Adipocyte (in vitro differentiated cells): ENCODE data around the gene ALOX15B.

ENCODE experiments used
- DNase-seq: peaks from one replicate; pipeline ENCODE4 v3.0.0-alpha.2; 2015; ENCODE audit warnings: low read depth
- H3K27me3 ChIP-seq: replicated peaks from 2 replicates; pipeline ENCODE4 v1.7.0; 2013; ENCODE audit warnings: mild to moderate bottlenecking, low read length, moderate library complexity; ENCODE audit not compliant: control insufficient read depth, insufficient read depth
- H3K36me3 ChIP-seq: 2 replicates; pipeline ENCODE4 v1.7.0; 2013; ENCODE audit warnings: low read length, mild to moderate bottlenecking, moderate library complexity; ENCODE audit not compliant: control insufficient read depth, insufficient read depth, severe bottlenecking
- H3K4me1 ChIP-seq: 2 replicates; pipeline ENCODE4 v1.7.0; 2013; ENCODE audit warnings: mild to moderate bottlenecking, low read length, moderate library complexity; ENCODE audit not compliant: control insufficient read depth, insufficient read depth
- H3K4me3 ChIP-seq: 2 replicates; pipeline ENCODE4 v1.7.0; 2013; ENCODE audit warnings: mild to moderate bottlenecking, low read length, moderate library complexity
- H3K9ac ChIP-seq: 2 replicates; pipeline ENCODE4 v1.7.0; 2013; ENCODE audit warnings: mild to moderate bottlenecking, low read length, moderate library complexity
- H3K9me3 ChIP-seq: 2 replicates; pipeline ENCODE4 v1.7.0; 2013; ENCODE audit warnings: mild to moderate bottlenecking, low read length, moderate library complexity; ENCODE audit not compliant: control insufficient read depth

ALOX15B gene

DNA sequence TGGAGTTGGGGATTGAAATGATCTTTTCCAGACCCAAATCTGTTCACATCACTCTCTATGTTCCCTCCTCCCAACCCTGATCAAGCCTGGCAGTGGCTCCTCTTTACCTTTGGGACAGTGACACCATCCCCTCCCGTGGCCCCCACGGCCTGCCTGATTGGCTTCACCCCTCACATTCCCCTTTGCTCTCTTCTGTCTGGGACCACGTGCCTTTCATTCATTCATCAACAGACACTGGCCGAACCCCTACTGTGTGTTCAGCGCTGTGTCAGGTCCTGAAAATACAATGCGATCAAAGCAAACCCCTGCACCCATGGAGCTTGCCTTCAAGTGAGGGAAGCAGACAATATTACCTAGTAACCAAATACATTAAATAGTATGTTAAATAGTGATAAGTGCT lies 50.9 kb downstream of the ALOX15B start:
- H3K36me3 ChIP-seq: no peaks in the 10 kb centered on the region
- H3K27me3 ChIP-seq: peaks cover 67% of the 10 kb centered on the region
- H3K4me1 ChIP-seq: no peaks in the 10 kb centered on the region
- H3K9ac ChIP-seq: no peak overlapping the region
- DNase-seq: no peak
- H3K4me3 ChIP-seq: no peak overlapping the region
- no peaks in the 10 kb centered on the region for H3K9me3 ChIP-seq

DNA sequence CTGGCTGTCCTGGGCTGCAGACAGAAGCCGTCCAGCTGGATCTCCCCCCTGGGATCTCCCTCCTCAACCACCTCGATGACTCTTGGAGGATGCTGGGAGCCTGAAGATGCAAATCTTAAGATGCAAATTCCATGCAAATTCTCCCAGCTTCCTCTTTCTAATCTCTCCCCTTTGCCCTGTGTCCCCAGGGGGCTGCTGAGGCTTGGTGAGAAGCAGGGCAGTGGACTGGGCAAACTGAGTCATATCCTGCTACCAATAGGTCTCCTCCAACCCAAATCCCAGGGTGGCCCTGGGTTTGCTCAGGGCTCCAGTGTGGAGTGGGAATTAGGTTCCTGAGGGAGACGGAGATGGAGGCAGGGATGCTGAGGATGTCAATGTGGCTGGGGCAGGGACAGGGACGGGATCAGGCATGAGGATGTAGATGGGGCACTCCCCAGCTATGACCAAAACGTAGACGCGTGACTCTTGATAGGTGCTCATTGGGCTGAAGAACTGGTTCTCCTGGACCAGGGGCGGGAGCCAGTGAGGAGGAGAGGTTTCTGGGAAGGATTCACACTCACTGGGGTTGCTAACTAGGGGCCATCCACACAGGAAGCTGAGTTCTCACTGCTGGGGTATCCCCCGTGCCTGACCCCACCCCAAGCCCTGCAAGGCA lies 52.3 kb downstream of the ALOX15B start:
- Histone ChIP-seq H3K4me3 (no peak overlapping the region), H3K9me3 (no peaks in the 10 kb centered on the region), H3K36me3 (no peaks in the 10 kb centered on the region), H3K4me1 (no peaks in the 10 kb centered on the region), H3K27me3 (peaks cover 69% of the 10 kb centered on the region), H3K9ac (no peak overlapping the region)
- no peak for DNase-seq

DNA sequence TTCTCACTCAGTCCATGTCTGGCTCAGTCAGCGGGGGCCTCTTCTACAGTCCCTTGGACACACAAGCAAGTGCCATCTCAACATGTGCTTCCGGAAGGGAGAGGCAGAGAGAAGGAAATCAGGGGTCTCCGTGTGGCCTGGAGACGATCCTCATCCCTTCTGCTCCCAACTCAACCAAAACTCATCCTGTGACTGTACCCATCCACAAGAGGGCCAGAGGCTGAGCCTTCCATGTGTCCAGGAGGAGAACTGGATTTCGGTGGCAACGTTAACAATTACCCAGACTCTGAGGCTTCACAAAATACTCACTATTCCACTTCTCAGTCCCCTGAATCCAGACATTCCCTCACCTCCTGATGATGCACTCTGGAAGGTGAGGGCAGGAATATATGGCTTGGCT lies 56.5 kb downstream of the ALOX15B start:
- H3K27me3 ChIP-seq: peaks cover 51% of the 10 kb centered on the region
- no peaks in the 10 kb centered on the region for H3K9me3 ChIP-seq
- no peak overlapping the region for H3K4me3 ChIP-seq
- DNase-seq: no peak
- H3K4me1 ChIP-seq: no peaks in the 10 kb centered on the region
- no peak overlapping the region for H3K9ac ChIP-seq
- no peaks in the 10 kb centered on the region for H3K36me3 ChIP-seq

DNA sequence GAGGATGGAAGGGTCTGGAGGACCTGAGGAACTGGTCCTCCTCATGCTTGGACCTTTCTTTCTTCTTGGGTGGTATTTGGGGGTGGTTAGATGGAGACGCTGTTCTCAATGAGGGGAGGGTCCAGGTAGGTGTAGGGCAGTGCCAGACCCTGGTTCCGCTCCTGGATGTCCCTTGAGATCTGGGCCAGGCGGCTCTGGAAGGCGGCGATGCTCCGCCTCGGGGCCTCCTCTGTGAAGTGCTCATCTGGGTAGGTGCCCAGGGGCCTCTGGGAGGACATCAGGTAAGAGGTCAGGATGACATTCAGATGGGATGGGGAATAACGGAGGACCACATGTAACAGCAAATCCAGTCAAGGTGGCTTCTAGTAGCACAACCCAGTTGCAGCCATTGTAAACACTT lies 57.7 kb downstream of the ALOX15B start:
- H3K9ac ChIP-seq: no peak overlapping the region
- no peaks in the 10 kb centered on the region for H3K4me1 ChIP-seq
- H3K4me3 ChIP-seq: no peak overlapping the region
- H3K9me3 ChIP-seq: no peaks in the 10 kb centered on the region
- H3K36me3 ChIP-seq: no peaks in the 10 kb centered on the region
- peaks cover 42% of the 10 kb centered on the region for H3K27me3 ChIP-seq
- DNase-seq: no peak
